GM23338 (cell line): ENCODE results near the gene BLM.

Experiments
- CTCF ChIP-seq, 2 experiments: fragments of 200-600 bp in 1 of 2; sonication (generic) in 1 of 2; conservative IDR thresholded peaks; 2 replicates each; pipeline versions ENCODE4 v1.5.1 to v1.6.1; 2016 to 2017; ENCODE audit warnings: antibody characterized with exemption in 2 of 2, low read depth in 2 of 2, mild to moderate bottlenecking in 2 of 2, moderate library complexity in 1 of 2
- POLR2AphosphoS5 ChIP-seq: IDR thresholded peaks from 2 replicates; pipeline ENCODE4 v1.6.1; 2016; ENCODE audit warnings: antibody characterized with exemption, low read depth

GRCh38 chr15:90774731-90775514, 57.8 kb downstream of the BLM start:
- TF ChIP-seq CTCF (conservative IDR thresholded peaks at IDR 0.05; ENCODE audit: low read depth in 2 of 2): no peak
- no peak for TF ChIP-seq POLR2AphosphoS5
